CD4-positive, alpha-beta T cell (primary cell): Measurements from ENCODE around the gene SLFN12L. TPM values are rescaled to one million over a fixed set of nuclear protein-coding genes. Genes with fewer than 3 reads are reported as not detected.

Experiments used
- ATAC-seq: fragments of 200-7000 bp; cut with Tn5 transposase; one replicate; pipeline ENCODE4 v1.10.0; 2022; ENCODE audit warnings: mild to moderate bottlenecking; ENCODE audit not compliant: poor library complexity
- CTCF ChIA-PET: fragments of 350-600 bp; sonication (Branson Sonifier 250); formaldehyde crosslinking; loops from one replicate; lab custom pipeline; 2021; ENCODE audit warnings: antibody characterized with exemption, inconsistent platforms; lab: Charles Lee
- POLR2A ChIA-PET: fragments of 350-600 bp; sonication (Branson Sonifier 250); formaldehyde crosslinking; loops from one replicate; lab custom pipeline; 2021; ENCODE audit warnings: antibody characterized with exemption, inconsistent platforms; lab: Charles Lee
- DNase-seq, 14 experiments: peaks; one replicate each; pipeline ENCODE4 v3.0.0-alpha.2; 2013 to 2020; ENCODE audit warnings: mixed read lengths in 2 of 14
- H3K27ac ChIP-seq, 2 donors: one replicate each; pipeline versions ENCODE4 v1.5.1 to v1.7.0; 2013; ENCODE audit warnings: low read length in 2 of 2, low read depth in 1 of 2, mild to moderate bottlenecking in 1 of 2
- H3K27me3 ChIP-seq, 2 experiments: 1 replicate in 1 of 2; 2 replicates in 1 of 2; pipeline versions ENCODE4 v1.6.1 to v1.7.0; 2013; ENCODE audit warnings: low read length in 2 of 2, control low read depth in 1 of 2, mild to moderate bottlenecking in 1 of 2, moderate library complexity in 1 of 2; ENCODE audit not compliant: insufficient read depth in 2 of 2, control insufficient read depth in 1 of 2
- H3K36me3 ChIP-seq: one replicate; pipeline ENCODE4 v1.6.1; 2013; ENCODE audit warnings: low read length, control low read depth; ENCODE audit not compliant: insufficient read depth
- H3K4me1 ChIP-seq: one replicate; pipeline ENCODE4 v1.6.1; 2013; ENCODE audit warnings: low read length, control low read depth; ENCODE audit not compliant: insufficient read depth
- H3K4me3 ChIP-seq: one replicate; pipeline ENCODE4 v1.5.1; 2013; ENCODE audit warnings: mild to moderate bottlenecking, low read length, moderate library complexity
- H3K9me3 ChIP-seq, 2 experiments: 1 replicate in 1 of 2; 2 replicates in 1 of 2; pipeline versions ENCODE4 v1.6.1 to v1.7.0; 2013; ENCODE audit warnings: low read length in 2 of 2, mild to moderate bottlenecking in 2 of 2, control low read depth in 1 of 2, moderate library complexity in 1 of 2; ENCODE audit not compliant: control insufficient read depth in 1 of 2, insufficient read depth in 1 of 2
- H3K27ac Mint-ChIP-seq: one replicate; pipeline ENCODE4 v1.8.0; 2020; ENCODE audit warnings: mixed read lengths
- H3K27me3 Mint-ChIP-seq: one replicate; pipeline ENCODE4 v1.8.0; 2021; ENCODE audit warnings: mixed read lengths
- H3K36me3 Mint-ChIP-seq: one replicate; pipeline ENCODE4 v1.8.0; 2021; ENCODE audit warnings: low read depth, mixed read lengths
- H3K4me1 Mint-ChIP-seq: one replicate; pipeline ENCODE4 v1.8.0; 2021; ENCODE audit warnings: low read depth, mixed read lengths
- H3K4me3 Mint-ChIP-seq: one replicate; pipeline ENCODE4 v1.8.0; 2020; ENCODE audit warnings: mild to moderate bottlenecking, mixed read lengths
- H3K9me3 Mint-ChIP-seq: one replicate; pipeline ENCODE4 v1.8.0; 2020; ENCODE audit warnings: mixed read lengths
- CTCF ChIP-seq: fragments of 200-600 bp; IDR thresholded peaks from one replicate; pipeline ENCODE4 v1.8.0; 2022; ENCODE audit warnings: antibody characterized with exemption, mild to moderate bottlenecking
- intact Hi-C, 2 experiments: fragments of 100-400 bp; cut with DNase I in 1 of 2; cut with micrococcal nuclease in 1 of 2; formaldehyde crosslinking; loops; one replicate each; pipeline versions ENCODE4 v1.15.1 to v1.9.0; 2023 to 2025; cut with DNase I, micrococcal nuclease
- total RNA-seq, 174 experiments: library from RNA in 2 of 174; stranded (reverse) in 2 of 174; gene quantifications; one replicate each; pipeline ENCODE4 v1.2.3 and lab custom pipeline; 2021 to 2026

The SLFN12L gene
- total RNA-seq, 2 experiments from 2014 or later: 23.4 to 24.3 TPM

- peak overlapping the region; percentile 99 for H3K4me3 Mint-ChIP-seq
- ChIA-PET CTCF (interaction anchor here (1.2 to 1.6 kb wide), 2 partner anchors 55 to 100 kb away, joined by 5 to 6 read pairs; no protein-coding TSS in a partner anchor), POLR2A (interaction anchor here (0.7 to 2.3 kb wide), 9 partner anchors 15 to 197 kb away, joined by 3 to 20 read pairs (median 5); partner anchors contain the start of genes SLFN11, SLFN13 and SLFN5)
- no peaks in the 10 kb centered on the region for H3K9me3 Mint-ChIP-seq
- Histone ChIP-seq H3K36me3 (no peaks in the 10 kb centered on the region), H3K27me3 (no peaks in the 10 kb centered on the region), H3K4me3 (peak overlapping the region; percentile 88), H3K9me3 (no peaks in the 10 kb centered on the region), H3K4me1 (peaks cover 36% of the 10 kb centered on the region), H3K27ac (peak overlapping the region; percentile 51 to 57)
- ATAC-seq: peak; percentile 64
- peak overlapping the region; percentile 85 for H3K27ac Mint-ChIP-seq
- TF ChIP-seq CTCF: no peak
- H3K27me3 Mint-ChIP-seq: no peaks in the 10 kb centered on the region
- intact Hi-C loops: loop anchor here (2.0 to 10.0 kb wide), 4 partner anchors 58 to 121 kb away; partner anchors contain the start of gene SLFN11 (in 1 of the 2)
- peaks cover 6% of the 10 kb centered on the region for H3K36me3 Mint-ChIP-seq
- peaks cover 43% of the 10 kb centered on the region for H3K4me1 Mint-ChIP-seq
- DNase-seq: peak in 13 of 14 experiments; percentile 30 to 82 (median 60)
Measured at GRCh38 chr17:35433075-35433894, 104.2 kb downstream of the SLFN12L start.

GRCh38 chr17:35432176-35433074 lies 105.1 kb downstream of the SLFN12L start, which contains the start of gene SLFN12:
SLFN12 (minus strand) TSS chr17:35432500; CDS start chr17:35423028, 9,472 bp downstream.
- POLR2A ChIA-PET: interaction anchor here (0.6 to 2.3 kb wide), 7 partner anchors 16 to 262 kb away, joined by 4 to 20 read pairs (median 10); partner anchors contain the start of genes SLFN11 and SLFN13
- no peak for TF ChIP-seq CTCF
- DNase-seq (peak in 13 of 14 experiments; percentile 5 to 87 (median 35)), ATAC-seq (peak; percentile 92)
- no peaks in the 10 kb centered on the region for H3K27me3 Mint-ChIP-seq
- no peaks in the 10 kb centered on the region for H3K9me3 Mint-ChIP-seq
- CTCF ChIA-PET: interaction anchor here (1.2 kb wide), 1 partner anchor 56 kb away, joined by 5 read pairs; no protein-coding TSS in a partner anchor
- intact Hi-C loops: loop anchor here (2.0 to 10.0 kb wide), 4 partner anchors 58 to 120 kb away; partner anchors contain the start of gene SLFN11 (in 1 of the 2)
- Histone ChIP-seq H3K9me3 (no peaks in the 10 kb centered on the region), H3K4me3 (peak within 1 kb of the TSS; percentile 88), H3K27me3 (no peaks in the 10 kb centered on the region), H3K36me3 (no peaks in the 10 kb centered on the region), H3K27ac (peak within 1 kb of the TSS; percentile 51 to 57), H3K4me1 (peaks cover 38% of the 10 kb centered on the region)
- peak within 1 kb of the TSS; percentile 99 for H3K4me3 Mint-ChIP-seq
- peak within 1 kb of the TSS; percentile 85 for H3K27ac Mint-ChIP-seq
- H3K4me1 Mint-ChIP-seq: peaks cover 51% of the 10 kb centered on the region
- peaks cover 6% of the 10 kb centered on the region for H3K36me3 Mint-ChIP-seq

GRCh38 chr17:35429702-35430101 lies 107.8 kb downstream of the SLFN12L start:
- Mint-ChIP-seq H3K9me3 (no peaks in the 10 kb centered on the region), H3K27ac (no peak overlapping the region), H3K4me1 (peaks cover 56% of the 10 kb centered on the region), H3K4me3 (no peak overlapping the region), H3K36me3 (peaks cover 6% of the 10 kb centered on the region), H3K27me3 (no peaks in the 10 kb centered on the region)
- H3K9me3 ChIP-seq: no peaks in the 10 kb centered on the region
- no peaks in the 10 kb centered on the region for H3K36me3 ChIP-seq
- no peak overlapping the region for H3K27ac ChIP-seq
- no peaks in the 10 kb centered on the region for H3K27me3 ChIP-seq
- POLR2A ChIA-PET: interaction anchor here (1.4 kb wide), 1 partner anchor 57 kb away, joined by 4 read pairs; no protein-coding TSS in a partner anchor
- CTCF ChIA-PET: no interaction called here
- no peak for DNase-seq
- no peak overlapping the region for H3K4me3 ChIP-seq
- TF ChIP-seq CTCF: no peak
- ATAC-seq: no peak
- peaks cover 38% of the 10 kb centered on the region for H3K4me1 ChIP-seq
- intact Hi-C loops: loop anchor here (5.0 to 10.0 kb wide), 3 partner anchors 55 to 117 kb away; partner anchors contain the start of gene SLFN11 (in 1 of the 2)
